ENCODE measurements around the gene CFAP46.

DNA sequence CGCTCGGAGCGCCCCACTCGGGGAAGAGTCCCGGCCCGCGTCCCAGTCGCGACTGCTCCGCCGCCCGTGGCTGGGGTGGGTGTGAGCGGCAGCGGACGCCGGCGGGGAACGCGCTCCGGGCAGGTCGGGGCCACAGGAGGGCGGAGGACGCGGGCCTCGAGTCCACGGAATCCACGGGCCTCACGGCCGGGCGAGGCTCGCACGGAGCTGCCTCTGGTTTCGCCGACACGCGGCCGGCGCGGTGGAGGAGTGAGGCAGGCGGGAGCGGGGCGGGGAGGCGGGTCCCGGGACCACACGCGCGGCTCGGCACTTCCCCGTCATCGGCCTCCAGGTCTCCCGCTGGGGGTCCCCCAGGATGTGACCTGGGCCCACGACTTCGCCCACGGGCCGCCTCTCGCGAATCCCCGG lies 155.9 kb downstream of the CFAP46 start:
- TF ChIP-seq EP300 (conservative IDR thresholded peaks at IDR 0.05; ENCODE audit: poor library complexity, severe bottlenecking), result no peak
- no peak for TF ChIP-seq SMC3 (conservative IDR thresholded peaks at IDR 0.05; ENCODE audit: poor library complexity)
- TF ChIP-seq CTCF (IDR thresholded peaks at IDR 0.05; ENCODE audit: poor library complexity, severe bottlenecking), result no peak

Data from neural cell (in vitro differentiated cells).